Measurements from ENCODE around the gene CABLES1.

DNA sequence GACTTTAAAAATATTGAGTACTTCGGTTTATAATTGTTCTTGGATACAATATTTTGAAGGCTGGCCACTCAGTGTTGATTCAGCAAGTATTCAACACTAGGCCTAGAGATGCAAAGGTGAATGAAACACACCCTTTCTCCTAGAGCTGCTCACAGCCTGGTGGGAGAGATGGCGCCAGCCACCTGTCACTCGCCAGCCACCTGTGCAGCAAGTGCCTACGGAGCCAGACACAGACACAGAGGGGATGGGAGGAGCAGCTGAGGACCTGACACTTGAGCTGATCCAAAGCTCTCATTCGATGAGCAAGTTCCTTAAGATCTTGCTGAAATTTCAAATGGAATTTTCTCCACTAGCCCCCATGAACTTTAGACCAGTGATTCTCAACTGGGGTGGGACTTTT lies 166.7 kb downstream of the CABLES1 start:
- TF ChIP-seq, protein P1, sequence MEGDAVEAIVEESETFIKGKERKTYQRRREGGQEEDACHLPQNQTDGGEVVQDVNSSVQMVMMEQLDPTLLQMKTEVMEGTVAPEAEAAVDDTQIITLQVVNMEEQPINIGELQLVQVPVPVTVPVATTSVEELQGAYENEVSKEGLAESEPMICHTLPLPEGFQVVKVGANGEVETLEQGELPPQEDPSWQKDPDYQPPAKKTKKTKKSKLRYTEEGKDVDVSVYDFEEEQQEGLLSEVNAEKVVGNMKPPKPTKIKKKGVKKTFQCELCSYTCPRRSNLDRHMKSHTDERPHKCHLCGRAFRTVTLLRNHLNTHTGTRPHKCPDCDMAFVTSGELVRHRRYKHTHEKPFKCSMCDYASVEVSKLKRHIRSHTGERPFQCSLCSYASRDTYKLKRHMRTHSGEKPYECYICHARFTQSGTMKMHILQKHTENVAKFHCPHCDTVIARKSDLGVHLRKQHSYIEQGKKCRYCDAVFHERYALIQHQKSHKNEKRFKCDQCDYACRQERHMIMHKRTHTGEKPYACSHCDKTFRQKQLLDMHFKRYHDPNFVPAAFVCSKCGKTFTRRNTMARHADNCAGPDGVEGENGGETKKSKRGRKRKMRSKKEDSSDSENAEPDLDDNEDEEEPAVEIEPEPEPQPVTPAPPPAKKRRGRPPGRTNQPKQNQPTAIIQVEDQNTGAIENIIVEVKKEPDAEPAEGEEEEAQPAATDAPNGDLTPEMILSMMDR (IDR thresholded peaks at IDR 0.05; ENCODE audit: poor library complexity) = no peak
- TF ChIP-seq EZH2phosphoT487 (IDR thresholded peaks at IDR 0.05; ENCODE audit: low read depth, severe bottlenecking, unreplicated experiment) = no peak
- no peak for TF ChIP-seq EZH2 (IDR thresholded peaks at IDR 0.05; ENCODE audit: borderline replicate concordance)
